CD14-positive monocyte (primary cell): Measurements from ENCODE around the gene ANTXR2. TPM values are rescaled to one million over a fixed set of nuclear protein-coding genes. Genes with fewer than 3 reads are reported as not detected.

Experiments used
- DNase-seq, 3 donors: peaks; one replicate each; pipeline ENCODE4 v3.0.0-alpha.2; 2011 to 2022
- H2AFZ ChIP-seq: 2 replicates; pipeline ENCODE4 v1.6.0; 2012; ENCODE audit warnings: mild to moderate bottlenecking, low read depth, low read length, inconsistent platforms; ENCODE audit not compliant: insufficient read depth, poor library complexity, severe bottlenecking
- H3K27ac ChIP-seq, 2 donors: 1 replicate in 1 of 2; 2 replicates in 1 of 2; pipeline ENCODE4 v1.5.1; 2012 to 2013; ENCODE audit warnings: low read length in 2 of 2, control low read depth in 1 of 2, inconsistent platforms in 1 of 2, low read depth in 1 of 2, mild to moderate bottlenecking in 1 of 2
- H3K27me3 ChIP-seq, 2 donors: one replicate each; pipeline versions ENCODE4 v1.6.0 to v1.6.1; 2011 to 2013; ENCODE audit warnings: low read length in 2 of 2; ENCODE audit not compliant: control insufficient read depth in 2 of 2, insufficient read depth in 2 of 2
- H3K36me3 ChIP-seq, 2 donors: replicated peaks in 1 of 2; 1 replicate in 1 of 2; 2 replicates in 1 of 2; pipeline versions ENCODE4 v1.5.1 to v1.6.1; 2012 to 2013; ENCODE audit warnings: low read length in 2 of 2, control low read depth in 1 of 2, inconsistent platforms in 1 of 2, mild to moderate bottlenecking in 1 of 2; ENCODE audit not compliant: insufficient read depth in 2 of 2, control insufficient read depth in 1 of 2
- H3K4me1 ChIP-seq, 2 donors: 1 replicate in 1 of 2; 2 replicates in 1 of 2; pipeline versions ENCODE4 v1.5.1 to v1.6.1; 2012 to 2013; ENCODE audit warnings: low read length in 2 of 2, control low read depth in 1 of 2, inconsistent platforms in 1 of 2, mild to moderate bottlenecking in 1 of 2, moderate library complexity in 1 of 2; ENCODE audit not compliant: insufficient read depth in 2 of 2, control insufficient read depth in 1 of 2
- H3K4me2 ChIP-seq: replicated peaks from 2 replicates; pipeline ENCODE3; 2012; ENCODE audit warnings: low read length, moderate library complexity, mild to moderate bottlenecking; ENCODE audit not compliant: poor library complexity, severe bottlenecking; ENCODE audit errors: extremely low read depth
- H3K4me3 ChIP-seq, 3 experiments: fragments of 200-600 bp in 1 of 3; sonication (generic) in 1 of 3; replicated peaks in 1 of 3; 1 replicate in 2 of 3; 2 replicates in 1 of 3; pipeline ENCODE4 v1.5.1; 2011 to 2013; ENCODE audit warnings: low read length in 3 of 3, mild to moderate bottlenecking in 3 of 3, control low read depth in 2 of 3, low read depth in 2 of 3, inconsistent platforms in 1 of 3, moderate library complexity in 1 of 3
- H3K79me2 ChIP-seq: 2 replicates; pipeline ENCODE4 v1.6.0; 2012; ENCODE audit warnings: mild to moderate bottlenecking, control low read depth, inconsistent platforms, low read length, moderate library complexity; ENCODE audit not compliant: insufficient read depth
- H3K9ac ChIP-seq: 2 replicates; pipeline ENCODE4 v1.6.0; 2017; ENCODE audit warnings: low read length, mild to moderate bottlenecking; ENCODE audit not compliant: insufficient read depth, poor library complexity, severe bottlenecking
- H3K9me3 ChIP-seq, 2 donors: replicated peaks in 1 of 2; 1 replicate in 1 of 2; 2 replicates in 1 of 2; pipeline versions ENCODE4 v1.5.1 to v1.6.1; 2012 to 2013; ENCODE audit warnings: low read length in 2 of 2, control low read depth in 1 of 2; ENCODE audit not compliant: control insufficient read depth in 1 of 2, insufficient read depth in 1 of 2
- H4K20me1 ChIP-seq: 2 replicates; pipeline ENCODE4 v1.6.0; 2012; ENCODE audit warnings: mild to moderate bottlenecking, low read length, control low read depth, moderate library complexity; ENCODE audit not compliant: insufficient read depth
- H3K27ac Mint-ChIP-seq, 7 donors: one replicate each; pipeline ENCODE4 v1.8.0; 2020; ENCODE audit warnings: mild to moderate bottlenecking in 7 of 7, mixed read lengths in 7 of 7, moderate library complexity in 6 of 7, inconsistent platforms in 2 of 7
- H3K27me3 Mint-ChIP-seq, 3 donors: one replicate each; pipeline ENCODE4 v1.8.0; 2021 to 2022; ENCODE audit warnings: low read depth in 3 of 3, mild to moderate bottlenecking in 3 of 3, mixed read lengths in 3 of 3, moderate library complexity in 3 of 3, inconsistent platforms in 1 of 3
- H3K36me3 Mint-ChIP-seq, 2 donors: one replicate each; pipeline ENCODE4 v1.8.0; 2020; ENCODE audit warnings: mixed read lengths in 2 of 2, inconsistent platforms in 1 of 2, mild to moderate bottlenecking in 1 of 2
- H3K4me1 Mint-ChIP-seq: one replicate; pipeline ENCODE4 v1.8.0; 2020; ENCODE audit warnings: mild to moderate bottlenecking, mixed read lengths
- H3K4me3 Mint-ChIP-seq, 2 donors: one replicate each; pipeline ENCODE4 v1.8.0; 2020; ENCODE audit warnings: mild to moderate bottlenecking in 2 of 2, mixed read lengths in 2 of 2, moderate library complexity in 1 of 2
- H3K9me3 Mint-ChIP-seq, 7 donors: one replicate each; pipeline ENCODE4 v1.8.0; 2020 to 2022; ENCODE audit warnings: mixed read lengths in 7 of 7, mild to moderate bottlenecking in 6 of 7, moderate library complexity in 6 of 7, inconsistent platforms in 2 of 7
- CTCF ChIP-seq: fragments of 200-600 bp; IDR thresholded peaks from one replicate; pipeline ENCODE4 v1.8.0; 2022; ENCODE audit warnings: antibody characterized with exemption, mild to moderate bottlenecking
- WGBS: methylation state at CpG from one replicate; pipeline ENCODE4 v1.1.5; 2013; ENCODE audit warnings: missing lambda C conversion rate; ENCODE audit not compliant: insufficient coverage; 5-methylcytosine and 5-hydroxymethylcytosine counted together
- intact Hi-C, 2 donors: fragments of 100-400 bp; cut with micrococcal nuclease; formaldehyde crosslinking; loops; one replicate each; pipeline versions ENCODE4 v1.15.0 to v1.15.1; 2023
- polyA plus RNA-seq, 3 donors: library from polyadenylated mRNA; depleted of rRNA in 1 of 3; unstranded in 2 of 3; stranded (reverse) in 1 of 3; fragments of 300-500 nt in 2 of 3; fragments of >200 nt in 1 of 3; fragmentation: Illumina TruSeq in 2 of 3; gene quantifications; 1 replicate in 2 of 3; 2 replicates in 1 of 3; pipeline ENCODE4 v1.2.3, GENCODE V29; 2012 to 2021

The ANTXR2 gene
- polyA plus RNA-seq, 3 donors, result 15.4 to 69.6 (median 59.2) TPM

- peaks cover 65 to 84% of the 10 kb centered on the region in 2 donors for H3K36me3 Mint-ChIP-seq
- Histone ChIP-seq H3K79me2 (peaks cover 36% of the 10 kb centered on the region), H3K4me3 (no peak overlapping the region), H3K4me1 (peaks cover 10 to 11% of the 10 kb centered on the region in 2 donors), H3K27me3 (no peaks in the 10 kb centered on the region), H3K4me2 (no peak overlapping the region), H3K36me3 (peaks cover 55 to 78% of the 10 kb centered on the region in 2 donors), H3K9me3 (no peaks in the 10 kb centered on the region), H3K9ac (no peak overlapping the region), H2AFZ (no peak overlapping the region), H3K27ac (peak overlapping the region in 1 of 2 donors; percentile 20), H4K20me1 (peaks cover 12% of the 10 kb centered on the region)
- H3K9me3 Mint-ChIP-seq, result no peaks in the 10 kb centered on the region
- no peak for TF ChIP-seq CTCF
- intact Hi-C loops, result loop anchor here in 1 of 2 donors (5.0 kb wide), 1 partner anchor 133 kb away; no protein-coding TSS in a partner anchor
- no peak for DNase-seq
- H3K27me3 Mint-ChIP-seq, result no peaks in the 10 kb centered on the region
- H3K4me3 Mint-ChIP-seq, result no peak overlapping the region
- H3K27ac Mint-ChIP-seq, result peak overlapping the region in 4 of 7 donors; percentile 22 to 74 (median 50)
- no CpG with 5 or more reads among the region's 4 CpGs for WGBS
- H3K4me1 Mint-ChIP-seq, result peaks cover 29% of the 10 kb centered on the region
Measured at GRCh38 chr4:80054375-80054774, 18.7 kb downstream of the ANTXR2 start.

- WGBS, result no CpG with 5 or more reads among the region's 1 CpG
- Mint-ChIP-seq H3K4me3 (no peak overlapping the region), H3K4me1 (peaks cover 21% of the 10 kb centered on the region), H3K36me3 (peaks cover 73 to 88% of the 10 kb centered on the region in 2 donors), H3K9me3 (no peaks in the 10 kb centered on the region), H3K27ac (peak overlapping the region in 3 of 7 donors; percentile 20 to 65 (median 26)), H3K27me3 (no peaks in the 10 kb centered on the region)
- intact Hi-C loops, result loop anchor here in 1 of 2 donors (5.0 kb wide), 1 partner anchor 134 kb away; no protein-coding TSS in a partner anchor
- no peak for TF ChIP-seq CTCF
- no peak for DNase-seq
- peak overlapping the region in 1 of 2 donors; percentile 43 for H3K27ac ChIP-seq
- peaks cover 4 to 6% of the 10 kb centered on the region in 2 donors for H3K4me1 ChIP-seq
- H3K4me3 ChIP-seq, result no peak overlapping the region
- peaks cover 37% of the 10 kb centered on the region for H3K79me2 ChIP-seq
- H4K20me1 ChIP-seq, result peaks cover 16% of the 10 kb centered on the region
- no peaks in the 10 kb centered on the region for H3K27me3 ChIP-seq
- no peak overlapping the region for H3K4me2 ChIP-seq
- H3K36me3 ChIP-seq, result peaks cover 56 to 88% of the 10 kb centered on the region in 2 donors
- no peak overlapping the region for H3K9ac ChIP-seq
- no peak overlapping the region for H2AFZ ChIP-seq
- no peaks in the 10 kb centered on the region for H3K9me3 ChIP-seq
Measured at GRCh38 chr4:80053140-80053910, 19.7 kb downstream of the ANTXR2 start.
